Loucy (cell line): ENCODE results near the gene ODAD3.

Experiments used
- EZH2phosphoT487 ChIP-seq: fragments of 200-600 bp; IDR thresholded peaks from 2 replicates; pipeline ENCODE4 v1.6.1; 2018; ENCODE audit warnings: antibody characterized with exemption, mild to moderate bottlenecking, moderate library complexity, borderline replicate concordance
- TF ChIP-seq, protein P1 (sequence below): fragments of 200-600 bp; sonication (generic); conservative IDR thresholded peaks from 2 replicates; pipeline ENCODE4 v1.5.1; 2014; ENCODE audit warnings: mild to moderate bottlenecking, antibody characterized with exemption, low read length

DNA sequence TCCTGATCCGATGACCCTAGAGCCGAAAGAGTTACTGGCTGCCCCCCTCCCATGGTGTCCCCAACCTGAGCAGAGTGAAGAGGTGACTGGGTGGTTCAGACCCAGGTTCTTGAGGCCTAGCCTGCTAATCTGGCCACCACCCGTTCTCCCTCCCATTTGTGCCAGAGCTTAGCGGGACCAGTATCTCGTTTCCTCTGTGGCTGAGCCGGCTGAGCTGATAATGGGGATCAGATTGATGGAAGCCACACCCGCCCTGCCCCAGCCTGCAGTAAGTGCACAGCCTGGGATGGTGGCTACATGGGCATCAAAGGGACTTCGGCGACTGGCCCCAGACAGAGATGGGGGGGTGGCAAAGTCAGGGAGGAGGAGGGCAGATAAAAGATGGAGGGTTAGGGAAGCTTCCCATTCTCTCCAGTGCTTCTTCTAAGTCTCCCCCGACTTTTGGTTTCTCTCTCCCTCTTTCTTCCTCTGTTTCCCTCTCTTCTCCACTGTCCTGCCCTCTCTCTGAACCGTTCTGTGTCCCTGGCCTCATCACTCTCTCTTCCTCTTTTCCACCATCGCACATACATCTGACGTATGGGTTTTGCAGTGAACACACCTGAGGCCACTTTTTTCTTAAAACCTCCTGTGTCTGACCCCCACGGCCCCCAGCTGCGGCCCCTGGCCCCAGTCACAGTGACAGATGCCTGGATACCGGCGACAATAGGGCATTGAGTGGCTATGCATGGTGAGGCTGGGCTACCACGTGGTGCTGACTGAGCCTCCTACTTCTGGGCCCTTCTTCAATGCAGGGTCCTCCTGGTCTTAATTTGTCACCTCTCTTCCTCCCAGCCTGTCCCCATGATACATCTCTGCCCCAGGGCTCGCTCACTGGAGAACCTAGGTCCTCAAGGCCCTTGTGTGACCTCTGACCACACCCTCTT lies 43.5 kb upstream of the ODAD3 start:
- TF ChIP-seq EZH2phosphoT487, result no peak
- TF ChIP-seq, protein P1, sequence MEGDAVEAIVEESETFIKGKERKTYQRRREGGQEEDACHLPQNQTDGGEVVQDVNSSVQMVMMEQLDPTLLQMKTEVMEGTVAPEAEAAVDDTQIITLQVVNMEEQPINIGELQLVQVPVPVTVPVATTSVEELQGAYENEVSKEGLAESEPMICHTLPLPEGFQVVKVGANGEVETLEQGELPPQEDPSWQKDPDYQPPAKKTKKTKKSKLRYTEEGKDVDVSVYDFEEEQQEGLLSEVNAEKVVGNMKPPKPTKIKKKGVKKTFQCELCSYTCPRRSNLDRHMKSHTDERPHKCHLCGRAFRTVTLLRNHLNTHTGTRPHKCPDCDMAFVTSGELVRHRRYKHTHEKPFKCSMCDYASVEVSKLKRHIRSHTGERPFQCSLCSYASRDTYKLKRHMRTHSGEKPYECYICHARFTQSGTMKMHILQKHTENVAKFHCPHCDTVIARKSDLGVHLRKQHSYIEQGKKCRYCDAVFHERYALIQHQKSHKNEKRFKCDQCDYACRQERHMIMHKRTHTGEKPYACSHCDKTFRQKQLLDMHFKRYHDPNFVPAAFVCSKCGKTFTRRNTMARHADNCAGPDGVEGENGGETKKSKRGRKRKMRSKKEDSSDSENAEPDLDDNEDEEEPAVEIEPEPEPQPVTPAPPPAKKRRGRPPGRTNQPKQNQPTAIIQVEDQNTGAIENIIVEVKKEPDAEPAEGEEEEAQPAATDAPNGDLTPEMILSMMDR, result no peak
